Upper lobe of left lung (tissue), 6 donors: ENCODE data around the gene EYS. TPM values are rescaled to one million over a fixed set of nuclear protein-coding genes. Genes with fewer than 3 reads are reported as not detected.

Experiments
- ATAC-seq, 2 donors: fragments of 200-7000 bp; cut with Tn5 transposase; one replicate each; pipeline ENCODE4 v1.9.1; 2022; ENCODE audit warnings: mild to moderate bottlenecking in 2 of 2, moderate library complexity in 2 of 2; ENCODE audit not compliant: low FRiP score in 2 of 2
- DNase-seq, 2 donors: peaks; one replicate each; pipeline ENCODE4 v3.0.0-alpha.2; 2019 to 2020
- H3K27ac ChIP-seq, 4 donors: fragments of 200-600 bp; sonication (generic); one replicate each; pipeline ENCODE4 v1.5.1; 2016 to 2019
- H3K27me3 ChIP-seq, 4 donors: fragments of 200-600 bp; sonication (generic); one replicate each; pipeline ENCODE4 v1.5.1; 2017 to 2019
- H3K36me3 ChIP-seq, 4 donors: fragments of 200-600 bp; sonication (generic); one replicate each; pipeline ENCODE4 v1.5.1; 2016 to 2019
- H3K4me1 ChIP-seq, 4 donors: fragments of 200-600 bp; sonication (generic); one replicate each; pipeline ENCODE4 v1.5.1; 2018 to 2019
- H3K4me3 ChIP-seq, 4 donors: fragments of 200-600 bp; sonication (generic); one replicate each; pipeline ENCODE4 v1.5.1; 2017 to 2019; ENCODE audit warnings: mild to moderate bottlenecking in 2 of 4, moderate library complexity in 1 of 4
- H3K9me3 ChIP-seq, 4 donors: fragments of 200-600 bp; sonication (generic); one replicate each; pipeline ENCODE4 v1.5.1; 2018 to 2019
- EP300 ChIP-seq, 4 donors: sonication (generic); formaldehyde crosslinking; IDR thresholded peaks; one replicate each; pipeline ENCODE4 v1.5.1; 2017; ENCODE audit warnings: antibody characterized with exemption in 4 of 4, control low read depth in 2 of 4
- POLR2A ChIP-seq, 4 donors: fragments of 450-650 bp; IDR thresholded peaks; one replicate each; pipeline ENCODE4 v1.5.1; 2016 to 2017; ENCODE audit warnings: antibody characterized with exemption in 4 of 4, mild to moderate bottlenecking in 2 of 4
- POLR2AphosphoS5 ChIP-seq, 2 donors: sonication (generic); formaldehyde crosslinking; IDR thresholded peaks; one replicate each; pipeline ENCODE4 v1.5.1; 2017; ENCODE audit warnings: antibody characterized with exemption in 2 of 2
- WGBS, 2 donors: methylation state at CpG; one replicate each; pipeline ENCODE4 v1.1.5; 2017 to 2018; 5-methylcytosine and 5-hydroxymethylcytosine counted together
- total RNA-seq, 6 donors: library from RNA; depleted of rRNA in 4 of 6; stranded (reverse); fragments of >200 nt in 4 of 6; gene quantifications; one replicate each; pipeline versions ENCODE4 v1.1.0 to v1.2.1, GENCODE V29; 2016 to 2021
- TF ChIP-seq, protein P1 (sequence below), 6 experiments: fragments of 450-650 bp in 4 of 6; fragments of 200-600 bp in 2 of 6; sonication (generic) in 2 of 6; IDR thresholded peaks; one replicate each; pipeline ENCODE4 v1.5.1; 2016 to 2019; ENCODE audit warnings: antibody characterized with exemption in 6 of 6
- donor health status: DM: no; HTN: no; CAD: no; lungs with moderate emphysema.
- donor health status: DM: no; HTN: yes; CAD: no; lungs with severe emphysema.

EYS gene
- total RNA-seq, 6 donors from 2014 or later = under 0.01 to 0.46 (median 0.28) TPM; not detected in 2

- Histone ChIP-seq H3K36me3 (no peaks in the 10 kb centered on the region), H3K4me3 (no peak overlapping the region), H3K9me3 (no peaks in the 10 kb centered on the region), H3K4me1 (no peaks in the 10 kb centered on the region), H3K27me3 (no peaks in the 10 kb centered on the region), H3K27ac (no peak overlapping the region)
- ATAC-seq (no peak), DNase-seq (no peak)
- no peak for TF ChIP-seq POLR2A (IDR thresholded peaks at IDR 0.05)
- TF ChIP-seq, protein P1, sequence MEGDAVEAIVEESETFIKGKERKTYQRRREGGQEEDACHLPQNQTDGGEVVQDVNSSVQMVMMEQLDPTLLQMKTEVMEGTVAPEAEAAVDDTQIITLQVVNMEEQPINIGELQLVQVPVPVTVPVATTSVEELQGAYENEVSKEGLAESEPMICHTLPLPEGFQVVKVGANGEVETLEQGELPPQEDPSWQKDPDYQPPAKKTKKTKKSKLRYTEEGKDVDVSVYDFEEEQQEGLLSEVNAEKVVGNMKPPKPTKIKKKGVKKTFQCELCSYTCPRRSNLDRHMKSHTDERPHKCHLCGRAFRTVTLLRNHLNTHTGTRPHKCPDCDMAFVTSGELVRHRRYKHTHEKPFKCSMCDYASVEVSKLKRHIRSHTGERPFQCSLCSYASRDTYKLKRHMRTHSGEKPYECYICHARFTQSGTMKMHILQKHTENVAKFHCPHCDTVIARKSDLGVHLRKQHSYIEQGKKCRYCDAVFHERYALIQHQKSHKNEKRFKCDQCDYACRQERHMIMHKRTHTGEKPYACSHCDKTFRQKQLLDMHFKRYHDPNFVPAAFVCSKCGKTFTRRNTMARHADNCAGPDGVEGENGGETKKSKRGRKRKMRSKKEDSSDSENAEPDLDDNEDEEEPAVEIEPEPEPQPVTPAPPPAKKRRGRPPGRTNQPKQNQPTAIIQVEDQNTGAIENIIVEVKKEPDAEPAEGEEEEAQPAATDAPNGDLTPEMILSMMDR (IDR thresholded peaks at IDR 0.05) = no peak
- TF ChIP-seq EP300 (IDR thresholded peaks at IDR 0.05) = no peak
- no peak for TF ChIP-seq POLR2AphosphoS5 (IDR thresholded peaks at IDR 0.05)
Measured at GRCh38 chr6:63730311-63730710, 1976.7 kb downstream of the EYS start.

DNA sequence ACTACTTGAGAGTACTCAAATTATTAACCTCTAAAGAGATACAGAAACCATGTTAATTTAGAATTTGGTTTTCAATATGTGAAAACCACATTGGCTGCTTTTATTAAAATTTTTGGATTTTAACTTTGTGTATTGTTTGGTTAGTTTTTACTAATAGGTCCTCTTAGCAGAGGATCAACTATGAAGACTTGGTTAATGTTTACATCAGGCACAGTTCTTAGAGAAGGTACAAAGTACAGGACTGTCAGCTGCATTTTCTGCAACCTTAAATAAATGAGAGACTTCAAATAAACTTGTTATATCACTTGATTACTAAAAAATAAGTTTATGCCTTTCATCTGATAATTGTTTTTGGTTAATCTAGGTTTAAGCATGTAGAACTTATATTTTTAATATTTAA, 1982.3 kb downstream of the EYS start:
- no peaks in the 10 kb centered on the region for H3K9me3 ChIP-seq
- no peaks in the 10 kb centered on the region for H3K27me3 ChIP-seq
- no peak overlapping the region for H3K27ac ChIP-seq
- H3K4me1 ChIP-seq = no peaks in the 10 kb centered on the region
- TF ChIP-seq, protein P1 (IDR thresholded peaks at IDR 0.05) = no peak
- TF ChIP-seq POLR2A (IDR thresholded peaks at IDR 0.05) = no peak
- no peak for TF ChIP-seq POLR2AphosphoS5 (IDR thresholded peaks at IDR 0.05)
- TF ChIP-seq EP300 (IDR thresholded peaks at IDR 0.05) = no peak
- H3K4me3 ChIP-seq = no peak overlapping the region
- no peaks in the 10 kb centered on the region for H3K36me3 ChIP-seq
- DNase-seq (no peak), ATAC-seq (no peak)

- no peaks in the 10 kb centered on the region for H3K27me3 ChIP-seq
- no peak overlapping the region for H3K4me3 ChIP-seq
- H3K4me1 ChIP-seq = no peaks in the 10 kb centered on the region
- H3K36me3 ChIP-seq = no peaks in the 10 kb centered on the region
- DNase-seq = no peak
- no peak overlapping the region for H3K27ac ChIP-seq
- 92 to 97% methylated on average over 1 of the region's 1 CpG for WGBS, 2 donors
- TF ChIP-seq EP300 (IDR thresholded peaks at IDR 0.05) (no peak), POLR2A (IDR thresholded peaks at IDR 0.05) (no peak), POLR2AphosphoS5 (IDR thresholded peaks at IDR 0.05) (no peak)
- TF ChIP-seq, protein P1 (IDR thresholded peaks at IDR 0.05) = no peak
- no peaks in the 10 kb centered on the region for H3K9me3 ChIP-seq
- no peak for ATAC-seq
Measured at GRCh38 chr6:63721181-63721580, 1985.8 kb downstream of the EYS start.

DNA sequence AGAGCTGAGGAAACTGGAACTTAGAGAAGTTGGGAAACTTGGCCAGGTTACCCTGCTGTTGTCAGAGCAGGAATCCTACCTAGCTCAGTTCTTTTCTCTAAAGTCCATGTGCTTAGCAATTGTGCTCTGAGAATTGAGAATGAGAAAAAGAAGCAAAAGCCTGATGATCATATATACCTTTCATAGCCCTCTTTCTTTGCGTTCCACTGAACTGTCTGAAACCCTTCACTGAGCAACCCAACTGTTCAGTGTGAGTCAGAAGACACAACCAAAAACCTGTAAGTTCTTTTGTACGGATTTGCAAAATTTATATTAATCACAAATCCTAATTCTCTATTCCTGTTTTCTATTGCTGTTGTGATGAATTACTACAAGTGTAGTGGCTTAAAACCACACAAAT, 1990.9 kb downstream of the EYS start:
- Histone ChIP-seq H3K27ac (no peak overlapping the region), H3K4me1 (no peaks in the 10 kb centered on the region), H3K9me3 (no peaks in the 10 kb centered on the region), H3K4me3 (no peak overlapping the region), H3K36me3 (peaks cover 18 to 27% (median 22%) of the 10 kb centered on the region in 4 donors), H3K27me3 (no peaks in the 10 kb centered on the region)
- 91 to 100% methylated on average over 2 of the region's 2 CpGs for WGBS, 2 donors
- DNase-seq (no peak), ATAC-seq (no peak)
- no peak for TF ChIP-seq EP300 (IDR thresholded peaks at IDR 0.05)
- TF ChIP-seq, protein P1 (IDR thresholded peaks at IDR 0.05) = no peak
- TF ChIP-seq POLR2AphosphoS5 (IDR thresholded peaks at IDR 0.05) = no peak
- TF ChIP-seq POLR2A (IDR thresholded peaks at IDR 0.05) = no peak

GRCh38 chr6:63714091-63714490, 1992.9 kb downstream of the EYS start:
- ATAC-seq = no peak

More at GRCh38 chr6:63714091-63714490, 1992.9 kb downstream of the EYS start:
- Histone ChIP-seq H3K27ac (no peak overlapping the region), H3K9me3 (no peaks in the 10 kb centered on the region), H3K27me3 (no peaks in the 10 kb centered on the region), H3K4me3 (no peak overlapping the region), H3K4me1 (no peaks in the 10 kb centered on the region), H3K36me3 (peaks cover 21 to 48% (median 32%) of the 10 kb centered on the region in 4 donors)
- TF ChIP-seq POLR2AphosphoS5 (IDR thresholded peaks at IDR 0.05) (no peak), POLR2A (IDR thresholded peaks at IDR 0.05) (no peak), EP300 (IDR thresholded peaks at IDR 0.05) (no peak)
- TF ChIP-seq, protein P1 (IDR thresholded peaks at IDR 0.05) = no peak
- DNase-seq = no peak
